ENCODE results near the gene ADGRF3. TPM values are rescaled to one million over a fixed set of nuclear protein-coding genes. Genes with fewer than 3 reads are reported as not detected.
A peak's percentile ranks its signal among the peaks of the same experiment; 100 is the strongest.

The ADGRF3 gene
- total RNA-seq, 1 donor from 2014 or later, result 0.04 TPM

DNA sequence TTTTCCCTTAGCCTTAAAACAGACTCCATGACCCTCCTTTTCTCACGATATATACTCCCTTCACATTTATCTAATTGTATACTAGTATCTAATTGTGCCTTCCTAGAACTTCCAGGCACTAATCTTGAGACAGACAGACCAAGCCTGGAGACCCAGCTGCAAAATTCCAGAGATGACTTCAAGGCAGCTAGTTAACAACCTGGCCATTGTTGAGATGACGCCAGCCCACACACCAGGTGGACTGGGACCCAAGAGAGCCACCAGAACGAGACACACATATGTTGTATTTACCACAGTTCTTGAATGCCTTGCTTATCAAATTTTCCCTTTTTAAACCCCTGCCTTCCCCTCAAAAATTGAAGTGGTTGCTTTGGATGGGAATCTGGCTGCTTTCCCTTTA lies 49.5 kb downstream of the ADGRF3 start:
- Histone ChIP-seq H3K4me1 (peaks cover 42% of the 10 kb centered on the region), H3K27ac (no peak overlapping the region), H3K79me2 (ENCODE audit: low read depth) (no peaks in the 10 kb centered on the region), H3K4me2 (no peak overlapping the region), H3F3A (ENCODE audit: low read depth) (peaks cover 45% of the 10 kb centered on the region), H3K4me3 (no peak overlapping the region), H4K20me1 (ENCODE audit: low read depth) (no peaks in the 10 kb centered on the region), H3K9me3 (ENCODE audit: low read depth) (no peaks in the 10 kb centered on the region), H3K27me3 (peaks cover 26% of the 10 kb centered on the region), H3K9ac (no peak overlapping the region), H3K36me3 (no peaks in the 10 kb centered on the region), H2AFZ (replicated peaks) (no peak overlapping the region)
- H3K27ac Mint-ChIP-seq, result no peak overlapping the region
- H3K4me1 Mint-ChIP-seq, result peaks cover 13% of the 10 kb centered on the region
- no peaks in the 10 kb centered on the region for H3K36me3 Mint-ChIP-seq
- H3K4me3 Mint-ChIP-seq, result no peak overlapping the region
- TF ChIP-seq EZH2phosphoT487 (IDR thresholded peaks at IDR 0.05) (no peak), EZH2 (IDR thresholded peaks at IDR 0.05) (no peak)
- TF ChIP-seq, protein P1, sequence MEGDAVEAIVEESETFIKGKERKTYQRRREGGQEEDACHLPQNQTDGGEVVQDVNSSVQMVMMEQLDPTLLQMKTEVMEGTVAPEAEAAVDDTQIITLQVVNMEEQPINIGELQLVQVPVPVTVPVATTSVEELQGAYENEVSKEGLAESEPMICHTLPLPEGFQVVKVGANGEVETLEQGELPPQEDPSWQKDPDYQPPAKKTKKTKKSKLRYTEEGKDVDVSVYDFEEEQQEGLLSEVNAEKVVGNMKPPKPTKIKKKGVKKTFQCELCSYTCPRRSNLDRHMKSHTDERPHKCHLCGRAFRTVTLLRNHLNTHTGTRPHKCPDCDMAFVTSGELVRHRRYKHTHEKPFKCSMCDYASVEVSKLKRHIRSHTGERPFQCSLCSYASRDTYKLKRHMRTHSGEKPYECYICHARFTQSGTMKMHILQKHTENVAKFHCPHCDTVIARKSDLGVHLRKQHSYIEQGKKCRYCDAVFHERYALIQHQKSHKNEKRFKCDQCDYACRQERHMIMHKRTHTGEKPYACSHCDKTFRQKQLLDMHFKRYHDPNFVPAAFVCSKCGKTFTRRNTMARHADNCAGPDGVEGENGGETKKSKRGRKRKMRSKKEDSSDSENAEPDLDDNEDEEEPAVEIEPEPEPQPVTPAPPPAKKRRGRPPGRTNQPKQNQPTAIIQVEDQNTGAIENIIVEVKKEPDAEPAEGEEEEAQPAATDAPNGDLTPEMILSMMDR (IDR thresholded peaks at IDR 0.05), result no peak
- H3K27me3 Mint-ChIP-seq (ENCODE audit: insufficient read depth, low read depth), result peaks cover 6% of the 10 kb centered on the region
- DNase-seq (ENCODE audit: low spot score), result no peak
- no peaks in the 10 kb centered on the region for H3K9me3 Mint-ChIP-seq

DNA sequence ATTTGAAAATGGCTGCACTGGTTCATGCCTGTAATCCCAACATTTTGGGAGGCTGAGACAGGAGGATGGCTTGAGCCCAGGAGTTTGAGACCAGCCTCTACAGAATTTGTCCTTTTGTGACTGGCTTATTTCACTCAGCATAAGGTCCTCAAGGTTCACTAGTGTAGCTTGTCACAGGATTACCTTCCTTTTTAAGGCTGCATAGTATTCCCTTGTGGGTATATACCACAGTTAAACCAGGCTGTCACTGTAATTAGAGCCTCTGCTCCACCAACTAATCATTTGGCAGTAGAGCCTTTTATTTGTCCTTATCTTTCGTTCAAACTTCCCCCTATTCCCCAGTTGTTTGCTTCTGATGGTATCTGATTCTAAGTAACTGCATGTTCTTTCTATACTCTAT lies 51.1 kb downstream of the ADGRF3 start:
- no peaks in the 10 kb centered on the region for H3K36me3 Mint-ChIP-seq

GRCh38 chr2:26292646-26293045 lies 53.9 kb downstream of the ADGRF3 start:
- Histone ChIP-seq H3K27ac (no peak overlapping the region), H3K27me3 (peaks cover 5% of the 10 kb centered on the region), H3K79me2 (ENCODE audit: low read depth) (no peaks in the 10 kb centered on the region), H2AFZ (replicated peaks) (no peak overlapping the region), H3K9ac (no peak overlapping the region), H3F3A (ENCODE audit: low read depth) (peaks cover 8% of the 10 kb centered on the region), H3K4me2 (no peak overlapping the region), H3K4me1 (peaks cover 6% of the 10 kb centered on the region), H3K36me3 (no peaks in the 10 kb centered on the region), H3K4me3 (no peak overlapping the region), H4K20me1 (ENCODE audit: low read depth) (no peaks in the 10 kb centered on the region), H3K9me3 (ENCODE audit: low read depth) (no peaks in the 10 kb centered on the region)
- Mint-ChIP-seq H3K36me3 (peaks cover 4% of the 10 kb centered on the region), H3K9me3 (no peaks in the 10 kb centered on the region), H3K27me3 (ENCODE audit: insufficient read depth, low read depth) (peaks cover 6% of the 10 kb centered on the region), H3K4me1 (peaks cover 13% of the 10 kb centered on the region), H3K27ac (peak overlapping the region; percentile 17), H3K4me3 (no peak overlapping the region)
- DNase-seq (ENCODE audit: low spot score), result no peak
- no peak for TF ChIP-seq EZH2 (IDR thresholded peaks at IDR 0.05)
- TF ChIP-seq, protein P1 (IDR thresholded peaks at IDR 0.05), result no peak
- TF ChIP-seq EZH2phosphoT487 (IDR thresholded peaks at IDR 0.05), result no peak

More for the DNA sequence above, 51.1 kb downstream of the ADGRF3 start:
- no peak for TF ChIP-seq EZH2phosphoT487 (IDR thresholded peaks at IDR 0.05)
- TF ChIP-seq EZH2 (IDR thresholded peaks at IDR 0.05), result no peak
- TF ChIP-seq, protein P1 (IDR thresholded peaks at IDR 0.05), result no peak
- DNase-seq (ENCODE audit: low spot score), result no peak
- H2AFZ ChIP-seq (replicated peaks), result no peak overlapping the region
- peaks cover 26% of the 10 kb centered on the region for H3K27me3 ChIP-seq
- Mint-ChIP-seq H3K27me3 (ENCODE audit: insufficient read depth, low read depth) (peaks cover 6% of the 10 kb centered on the region), H3K4me1 (peaks cover 13% of the 10 kb centered on the region), H3K27ac (no peak overlapping the region), H3K4me3 (no peak overlapping the region), H3K9me3 (no peaks in the 10 kb centered on the region)
- no peaks in the 10 kb centered on the region for H4K20me1 ChIP-seq (ENCODE audit: low read depth)
- no peaks in the 10 kb centered on the region for H3K9me3 ChIP-seq (ENCODE audit: low read depth)
- no peak overlapping the region for H3K27ac ChIP-seq
- H3K4me3 ChIP-seq, result no peak overlapping the region
- peaks cover 36% of the 10 kb centered on the region for H3F3A ChIP-seq (ENCODE audit: low read depth)
- no peak overlapping the region for H3K9ac ChIP-seq
- no peaks in the 10 kb centered on the region for H3K79me2 ChIP-seq (ENCODE audit: low read depth)
- H3K4me2 ChIP-seq, result no peak overlapping the region
- H3K36me3 ChIP-seq, result no peaks in the 10 kb centered on the region
- peaks cover 33% of the 10 kb centered on the region for H3K4me1 ChIP-seq
